Measurements from ENCODE around the gene ACO2. TPM values are rescaled to one million over a fixed set of nuclear protein-coding genes. Genes with fewer than 3 reads are reported as not detected.

The ACO2 gene
- total and polyA plus RNA-seq, 4 experiments from 2014 or later = 64.8 to 81.2 (median 72.3) TPM

DNA sequence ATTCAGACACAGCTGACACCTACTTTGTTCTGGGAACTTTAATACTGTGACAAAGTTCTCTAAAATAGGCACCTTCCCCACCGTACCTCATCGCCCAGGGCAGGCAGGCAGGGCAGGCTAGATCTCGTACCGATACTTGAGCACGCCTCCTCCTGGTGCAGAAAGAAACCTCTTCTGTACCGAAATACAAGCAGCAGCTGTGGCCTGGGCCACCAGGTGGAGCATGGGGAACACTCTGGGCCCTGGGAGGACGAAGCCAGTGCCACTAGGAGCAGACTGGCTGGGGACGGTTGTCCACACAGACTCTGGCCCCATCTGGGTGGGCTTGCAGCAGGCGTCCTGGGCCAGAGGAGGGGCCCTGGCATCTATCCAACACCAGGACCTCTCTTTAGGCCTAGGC lies 108.0 kb downstream of the ACO2 start:
- CTCF ChIA-PET (ENCODE audit: partially characterized antibody) = interaction anchor here (0.5 kb wide), 1 partner anchor 630 kb away, joined by 3 read pairs; no protein-coding TSS in a partner anchor
- no peaks in the 10 kb centered on the region for H3K4me1 ChIP-seq (ENCODE audit: insufficient read depth, low read length)
- H3K9me3 ChIP-seq (ENCODE audit: control insufficient read depth in 1 of 2, low read length in 2 of 2) = no peaks in the 10 kb centered on the region
- Mint-ChIP-seq H3K27me3 (no peaks in the 10 kb centered on the region), H3K36me3 (peaks cover 4 to 33% of the 10 kb centered on the region in 2 donors), H3K4me3 (no peak overlapping the region), H3K27ac (peak overlapping the region in 1 of 7 donors; percentile 37), H3K9me3 (no peaks in the 10 kb centered on the region), H3K4me1 (no peaks in the 10 kb centered on the region)
- H3K36me3 ChIP-seq (ENCODE audit: insufficient read depth, low read length) = peaks cover 11% of the 10 kb centered on the region
- H3K27ac ChIP-seq (ENCODE audit: low read depth, low read length) = no peak overlapping the region
- H3K4me3 ChIP-seq (ENCODE audit: low read length in 2 of 2) = no peak overlapping the region
- H3K27me3 ChIP-seq (ENCODE audit: insufficient read depth, low read length) = no peaks in the 10 kb centered on the region
- peak in 4 of 5 donors; percentile 9 to 34 (median 21) for DNase-seq
- POLR2A ChIA-PET (ENCODE audit: partially characterized antibody) = no interaction called here
- intact Hi-C loops (cut with micrococcal nuclease) = no loop called here

DNA sequence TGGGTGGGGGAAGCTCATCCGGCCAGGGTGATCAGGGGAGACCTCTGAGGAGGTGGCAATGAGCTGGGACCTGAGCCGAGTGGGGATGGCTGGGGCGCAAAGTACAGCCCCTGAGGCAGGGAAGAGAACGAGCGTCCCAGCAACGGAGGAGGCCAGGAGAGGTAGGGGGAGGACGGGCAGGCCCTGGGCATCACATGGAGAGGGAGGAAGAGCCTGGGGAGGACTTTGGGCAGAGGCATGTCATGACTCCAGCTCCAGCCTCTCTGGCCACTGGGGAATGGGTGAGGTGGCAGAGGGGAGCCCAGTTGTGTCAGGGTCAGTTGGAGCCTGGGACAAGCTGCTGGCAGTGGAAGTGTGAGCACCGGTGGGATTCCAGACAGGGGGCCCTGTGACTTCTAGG lies 109.2 kb downstream of the ACO2 start:
- Histone ChIP-seq H3K4me1 (ENCODE audit: insufficient read depth, low read length) (no peaks in the 10 kb centered on the region), H3K27me3 (ENCODE audit: insufficient read depth, low read length) (no peaks in the 10 kb centered on the region), H3K9me3 (ENCODE audit: control insufficient read depth in 1 of 2, low read length in 2 of 2) (no peaks in the 10 kb centered on the region), H3K36me3 (ENCODE audit: insufficient read depth, low read length) (peaks cover 19% of the 10 kb centered on the region), H3K27ac (ENCODE audit: low read depth, low read length) (no peak overlapping the region), H3K4me3 (ENCODE audit: low read length in 2 of 2) (no peak overlapping the region)
- POLR2A ChIA-PET (ENCODE audit: partially characterized antibody) = no interaction called here
- peaks cover 0 to 6% (median under 1%) of the 10 kb centered on the region in 4 donors for H3K4me1 Mint-ChIP-seq
- no peaks in the 10 kb centered on the region for H3K27me3 Mint-ChIP-seq
- H3K4me3 Mint-ChIP-seq = no peak overlapping the region
- intact Hi-C loops (cut with micrococcal nuclease) = no loop called here
- peaks cover 10 to 43% of the 10 kb centered on the region in 2 donors for H3K36me3 Mint-ChIP-seq
- DNase-seq = no peak
- peak overlapping the region in 2 of 7 donors; percentile 23 to 46 for H3K27ac Mint-ChIP-seq
- H3K9me3 Mint-ChIP-seq = no peaks in the 10 kb centered on the region
- CTCF ChIA-PET (ENCODE audit: partially characterized antibody) = no interaction called here

Other genes with a start within 250 kb of the ACO2 start
- gene CHADL, start 228.2 kb upstream of the ACO2 start, total RNA-seq = 1 to 10 TPM in 1 of 2 experiments, under 1 TPM in 1; 0.67 to 1.0 TPM
- gene CHADL, start 228.2 kb upstream of the ACO2 start, polyA plus RNA-seq = under 1 TPM; 0.10 to 0.26 TPM
- 10 to 100 TPM; 69.1 to 74.7 TPM for gene RANGAP1, start 182.9 kb upstream of the ACO2 start, total RNA-seq
- gene RANGAP1, start 182.9 kb upstream of the ACO2 start, polyA plus RNA-seq = 10 to 100 TPM; 12.7 to 32.3 TPM
- 10 to 100 TPM; 39.4 to 40.3 TPM for gene ZC3H7B, start 167.6 kb upstream of the ACO2 start, total RNA-seq
- gene ZC3H7B, start 167.6 kb upstream of the ACO2 start, polyA plus RNA-seq = 1 to 10 TPM in 1 of 2 donors, under 1 TPM in 1; 0.20 to 1.5 TPM
- gene TEF, start 87.2 kb upstream of the ACO2 start, total RNA-seq = 1 to 10 TPM; 6.5 to 8.8 TPM
- 1 to 10 TPM; 4.4 to 6.4 TPM for gene TEF, start 87.2 kb upstream of the ACO2 start, polyA plus RNA-seq
- 10 to 100 TPM; 37.5 to 38.7 TPM for gene TOB2, start 22.3 kb upstream of the ACO2 start, total RNA-seq
- 10 to 100 TPM in 1 of 2 donors, 1 to 10 TPM in 1; 9.6 to 26.5 TPM for gene TOB2, start 22.3 kb upstream of the ACO2 start, polyA plus RNA-seq
- gene PHF5A, start 425 bp upstream of the ACO2 start, total RNA-seq = 10 to 100 TPM; 37.7 to 39.2 TPM
- 10 to 100 TPM; 19.7 to 31.6 TPM for gene PHF5A, start 425 bp upstream of the ACO2 start, polyA plus RNA-seq
- gene POLR3H, start 75.4 kb downstream of the ACO2 start, total RNA-seq = 10 to 100 TPM; 43.6 to 43.7 TPM
- 10 to 100 TPM; 20.7 to 21.8 TPM for gene POLR3H, start 75.4 kb downstream of the ACO2 start, polyA plus RNA-seq
- not detected for gene CSDC2, start 91.9 kb downstream of the ACO2 start, total RNA-seq
- not detected for gene CSDC2, start 91.9 kb downstream of the ACO2 start, polyA plus RNA-seq
- gene PMM1, start 120.7 kb downstream of the ACO2 start, total RNA-seq = 10 to 100 TPM; 31.7 to 32.9 TPM
- gene PMM1, start 120.7 kb downstream of the ACO2 start, polyA plus RNA-seq = 10 to 100 TPM; 32.0 to 45.7 TPM
- gene DESI1, start 151.9 kb downstream of the ACO2 start, total RNA-seq = 10 to 100 TPM; 26.2 to 28.7 TPM
- gene DESI1, start 151.9 kb downstream of the ACO2 start, polyA plus RNA-seq = 10 to 100 TPM in 1 of 2 donors, 1 to 10 TPM in 1; 9.5 to 13.6 TPM
- gene XRCC6, start 152.2 kb downstream of the ACO2 start, total RNA-seq = 100 to 1,000 TPM; 174 to 181 TPM
- gene XRCC6, start 152.2 kb downstream of the ACO2 start, polyA plus RNA-seq = 100 to 1,000 TPM; 441 to 593 TPM
- gene SNU13, start 219.8 kb downstream of the ACO2 start, total RNA-seq = 100 to 1,000 TPM; 123 to 129 TPM
- gene SNU13, start 219.8 kb downstream of the ACO2 start, polyA plus RNA-seq = 100 to 1,000 TPM; 290 to 298 TPM
- gene MEI1, start 230.4 kb downstream of the ACO2 start, total RNA-seq = 10 to 100 TPM; 79.2 to 79.6 TPM
- 100 to 1,000 TPM; 156 to 286 TPM for gene MEI1, start 230.4 kb downstream of the ACO2 start, polyA plus RNA-seq

Data from CD4-positive, alpha-beta memory T cell (primary cell).